Cardiac muscle cell (in vitro differentiated cells and primary cell): ENCODE measurements around the gene VSTM2L. TPM values are rescaled to one million over a fixed set of nuclear protein-coding genes. Genes with fewer than 3 reads are reported as not detected.

Experiments used
- DNase-seq, 2 donors: peaks; one replicate each; pipeline versions ENCODE4 v3.0.0 to v3.0.0-alpha.2; 2010 to 2017; ENCODE audit warnings: low read depth in 1 of 2, low spot score in 1 of 2
- H3K27ac ChIP-seq: fragments of 200-600 bp; sonication (generic); 2 replicates; pipeline ENCODE4 v1.5.1; 2016
- H3K27me3 ChIP-seq: fragments of 200-600 bp; sonication (generic); 2 replicates; pipeline ENCODE4 v1.6.0; 2016; ENCODE audit warnings: control low read depth
- H3K36me3 ChIP-seq: fragments of 200-600 bp; sonication (generic); 2 replicates; pipeline ENCODE4 v1.5.1; 2016; ENCODE audit warnings: control low read depth
- H3K4me1 ChIP-seq: fragments of 200-600 bp; sonication (generic); 2 replicates; pipeline ENCODE4 v1.8.1; 2017; ENCODE audit warnings: low read depth, mild to moderate bottlenecking, mixed run types
- H3K4me3 ChIP-seq: fragments of 200-600 bp; sonication (generic); 2 replicates; pipeline ENCODE4 v1.5.1; 2016; ENCODE audit warnings: mild to moderate bottlenecking
- H3K9me3 ChIP-seq: fragments of 200-600 bp; sonication (generic); 2 replicates; pipeline ENCODE4 v1.5.1; 2017; ENCODE audit warnings: low read depth, mild to moderate bottlenecking, control low read depth
- CTCF ChIP-seq: IDR thresholded peaks from 2 replicates; pipeline ENCODE4 v1.5.1; 2012; ENCODE audit warnings: low read depth, mild to moderate bottlenecking, low read length
- polyA plus RNA-seq: library from polyadenylated mRNA; unstranded; fragments of >200 nt; fragmentation: Nextera tagmentation; extraction: Ambion mirVana; gene quantifications from 2 replicates; pipeline ENCODE4 v1.2.1, GENCODE V29; 2016
- total RNA-seq: library from RNA; depleted of rRNA; stranded (reverse); fragments of >200 nt; gene quantifications from 2 replicates; pipeline ENCODE4 v1.2.3, GENCODE V29; 2016

The VSTM2L gene
- total and polyA plus RNA-seq, 2 experiments from 2014 or later = 83.4 to 321 TPM

- Histone ChIP-seq H3K27me3 (no peaks in the 10 kb centered on the region), H3K36me3 (peaks cover 2% of the 10 kb centered on the region), H3K4me3 (no peak overlapping the region), H3K9me3 (no peaks in the 10 kb centered on the region), H3K27ac (peak overlapping the region; percentile 40), H3K4me1 (peaks cover 29% of the 10 kb centered on the region)
- no peak for TF ChIP-seq CTCF
- DNase-seq = no peak
Observed at GRCh38 chr20:37929683-37930014, 26.7 kb downstream of the VSTM2L start.

GRCh38 chr20:37931153-37931922 lies 28.4 kb downstream of the VSTM2L start:
- peaks cover 2% of the 10 kb centered on the region for H3K36me3 ChIP-seq
- H3K4me3 ChIP-seq = no peak overlapping the region
- no peak overlapping the region for H3K27ac ChIP-seq
- DNase-seq = no peak
- no peak for TF ChIP-seq CTCF
- H3K27me3 ChIP-seq = no peaks in the 10 kb centered on the region
- H3K4me1 ChIP-seq = peaks cover 29% of the 10 kb centered on the region
- H3K9me3 ChIP-seq = no peaks in the 10 kb centered on the region

GRCh38 chr20:37932074-37932473 lies 29.1 kb downstream of the VSTM2L start:
- H3K9me3 ChIP-seq = no peaks in the 10 kb centered on the region
- TF ChIP-seq CTCF = no peak
- DNase-seq = no peak
- H3K27me3 ChIP-seq = no peaks in the 10 kb centered on the region
- H3K4me1 ChIP-seq = peaks cover 29% of the 10 kb centered on the region
- no peak overlapping the region for H3K27ac ChIP-seq
- H3K4me3 ChIP-seq = no peak overlapping the region
- peaks cover 2% of the 10 kb centered on the region for H3K36me3 ChIP-seq

GRCh38 chr20:37932919-37933318 lies 30.0 kb downstream of the VSTM2L start:
- H3K27me3 ChIP-seq = no peaks in the 10 kb centered on the region
- no peak overlapping the region for H3K4me3 ChIP-seq
- no peak for TF ChIP-seq CTCF
- no peaks in the 10 kb centered on the region for H3K9me3 ChIP-seq
- no peak overlapping the region for H3K27ac ChIP-seq
- peaks cover 2% of the 10 kb centered on the region for H3K36me3 ChIP-seq
- peaks cover 29% of the 10 kb centered on the region for H3K4me1 ChIP-seq
- DNase-seq = no peak

- Histone ChIP-seq H3K27me3 (no peaks in the 10 kb centered on the region), H3K36me3 (peaks cover 2% of the 10 kb centered on the region), H3K9me3 (no peaks in the 10 kb centered on the region), H3K4me3 (no peak overlapping the region), H3K27ac (no peak overlapping the region), H3K4me1 (peaks cover 27% of the 10 kb centered on the region)
- no peak for DNase-seq
- no peak for TF ChIP-seq CTCF
Observed at GRCh38 chr20:37933786-37934633, 31.1 kb downstream of the VSTM2L start.
